Kasumi-1 (cell line): ENCODE measurements around the gene ZNF226.
"Not testable (repeated sequence)": the region's sequence is repeated elsewhere in the genome, so short reads cannot be mapped to it uniquely, and the experiment has no call there.

ENCODE experiments used
- DNase-seq, 2 experiments: peaks; one replicate each; lab custom pipeline; 2025; lab: John Stamatoyannopoulos, UW

Gene ZNF226

GRCh38 chr19:44164673-44165512 is at the start of gene ZNF226:
ZNF226 (plus strand) TSS chr19:44165100; CDS start chr19:44170081, 4,981 bp downstream.
- DNase-seq, result peak; percentile 99 to 100

GRCh38 chr19:44121162-44121561 is 43.7 kb upstream of the ZNF226 start:
- not testable (repeated sequence) for DNase-seq

GRCh38 chr19:44131955-44132354 is 32.9 kb upstream of the ZNF226 start:
- no peak for DNase-seq

- peak; percentile 71 to 79 for DNase-seq
Observed at GRCh38 chr19:44141191-44142058, 23.5 kb upstream of the ZNF226 start, which contains the start of gene ZNF234. ZNF234 (plus strand) TSS chr19:44141554; CDS start chr19:44144633, 3,079 bp downstream.

- DNase-seq, result peak; percentile 21
Observed at GRCh38 chr19:44142059-44142433, 22.9 kb upstream of the ZNF226 start.

- no peak for DNase-seq
Observed at GRCh38 chr19:44149776-44150175, 15.1 kb upstream of the ZNF226 start.

GRCh38 chr19:44151491-44151890 is 13.4 kb upstream of the ZNF226 start:
- no peak for DNase-seq

- DNase-seq, result no peak
Observed at GRCh38 chr19:44156475-44156874, 8.4 kb upstream of the ZNF226 start.

- DNase-seq, result no peak
Observed at GRCh38 chr19:44163789-44164188, 1.1 kb upstream of the ZNF226 start.

- DNase-seq, result no peak
Observed at GRCh38 chr19:44164327-44164672, 600 bp upstream of the ZNF226 start.

- not testable (repeated sequence) for DNase-seq
Observed at GRCh38 chr19:44170660-44171059, 5.8 kb downstream of the ZNF226 start.

GRCh38 chr19:44176590-44176989 is 11.7 kb downstream of the ZNF226 start:
- no peak for DNase-seq

- no peak for DNase-seq
Observed at GRCh38 chr19:44180968-44181367, 16.1 kb downstream of the ZNF226 start.

- DNase-seq, result no peak
Observed at GRCh38 chr19:44182145-44182544, 17.2 kb downstream of the ZNF226 start.

- no peak for DNase-seq
Observed at GRCh38 chr19:44190020-44190419, 25.1 kb downstream of the ZNF226 start.

- DNase-seq, result no peak
Observed at GRCh38 chr19:44192127-44192526, 27.2 kb downstream of the ZNF226 start.

GRCh38 chr19:44196772-44197171 is 31.9 kb downstream of the ZNF226 start:
- no peak for DNase-seq

- no peak for DNase-seq
Observed at GRCh38 chr19:44202470-44202869, 37.6 kb downstream of the ZNF226 start.

- DNase-seq, result no peak
Observed at GRCh38 chr19:44202974-44203373, 38.1 kb downstream of the ZNF226 start.

- not testable (repeated sequence) for DNase-seq
Observed at GRCh38 chr19:44203877-44204276, 39.0 kb downstream of the ZNF226 start.

GRCh38 chr19:44204772-44205171 is 39.9 kb downstream of the ZNF226 start:
- DNase-seq, result no peak

- peak; percentile 95 to 98 for DNase-seq
Observed at GRCh38 chr19:44207126-44207803, 42.4 kb downstream of the ZNF226 start.
